Activated CD4-positive, alpha-beta T cell treated with anti-CD3 and anti-CD28 coated beads, Interleukin-2, amount 50 U/mL, for 4 hours (primary cell): ENCODE measurements around the gene RAP1GAP2.

ENCODE experiments used
- DNase-seq, 2 experiments: peaks; one replicate each; pipeline ENCODE4 v3.0.0-alpha.2; 2020

RAP1GAP2 gene

GRCh38 chr17:2950846-2951245, 154.6 kb downstream of the RAP1GAP2 start:
- DNase-seq, result no peak

DNA sequence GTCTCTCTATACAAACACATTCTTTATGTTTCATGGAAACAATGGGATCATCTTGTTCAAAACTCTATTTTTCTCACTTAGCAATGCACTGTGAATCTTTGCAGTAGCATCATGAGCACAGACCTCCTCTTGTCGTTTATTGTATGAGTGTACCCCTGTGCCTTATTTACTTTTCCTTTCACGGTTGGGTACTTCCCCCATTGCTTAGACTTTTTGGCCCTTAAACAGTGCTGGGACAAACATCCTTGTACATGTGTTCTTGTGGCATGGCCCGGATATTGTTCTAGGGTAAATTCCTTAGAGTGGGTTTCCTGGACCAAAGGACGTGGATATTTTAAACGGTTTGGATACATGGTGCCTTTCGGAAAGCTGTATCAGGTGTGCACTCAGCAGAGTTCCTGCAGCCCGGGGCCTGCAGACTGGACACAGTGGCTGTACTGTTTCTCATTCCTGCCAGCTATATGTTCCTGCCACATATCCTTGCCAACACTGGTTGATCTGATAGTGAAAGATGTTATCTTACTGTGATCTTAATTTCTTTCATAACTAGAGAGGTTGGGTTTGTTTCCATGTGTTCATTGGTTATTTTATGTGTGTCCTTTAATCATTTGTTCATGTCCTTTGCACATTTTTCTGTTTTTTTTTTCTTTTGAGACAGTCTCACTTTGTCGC, 156.1 kb downstream of the RAP1GAP2 start:
- DNase-seq, result no peak

GRCh38 chr17:2954898-2955445, 158.7 kb downstream of the RAP1GAP2 start:
- DNase-seq, result no peak

DNA sequence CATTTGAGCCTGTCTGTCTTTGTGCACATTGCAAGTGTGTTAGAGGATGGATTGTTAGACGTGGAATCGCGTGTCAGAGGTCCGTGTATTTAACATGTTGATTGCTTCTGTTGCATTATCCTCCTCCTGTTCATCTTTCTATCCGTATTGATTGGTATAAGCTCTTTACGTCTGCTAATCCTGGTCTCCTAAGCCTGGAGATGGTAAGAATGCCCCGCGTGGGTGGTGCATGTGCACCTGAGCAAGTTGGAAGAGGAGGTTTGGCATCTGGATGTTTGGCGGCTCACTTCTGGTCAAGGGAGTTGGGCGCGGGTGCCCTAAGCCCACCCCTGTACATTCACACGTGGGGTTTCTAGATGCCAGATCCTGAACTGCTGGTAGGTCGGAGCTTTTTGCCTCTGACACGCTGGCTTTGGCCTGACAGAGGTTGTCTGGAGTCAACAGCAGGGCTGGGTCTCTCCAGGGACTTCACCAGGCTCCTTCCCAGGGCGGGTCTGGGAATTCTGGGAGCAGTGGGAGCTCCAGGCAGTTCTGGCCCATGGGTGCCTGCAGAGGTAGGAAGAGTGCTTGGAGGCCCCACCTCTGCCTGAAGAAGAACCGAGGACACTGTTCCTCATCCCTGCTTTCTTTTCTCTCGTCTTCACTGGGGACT, 159.8 kb downstream of the RAP1GAP2 start:
- DNase-seq, result no peak

GRCh38 chr17:2957631-2958286, 161.5 kb downstream of the RAP1GAP2 start:
- DNase-seq, result no peak

- DNase-seq, result no peak
Measured at GRCh38 chr17:2958706-2959222, 162.5 kb downstream of the RAP1GAP2 start.

GRCh38 chr17:2959371-2960130, 163.3 kb downstream of the RAP1GAP2 start:
- DNase-seq, result no peak

- DNase-seq, result no peak
Measured at GRCh38 chr17:2961446-2961845, 165.2 kb downstream of the RAP1GAP2 start.

GRCh38 chr17:2962236-2962635, 166.0 kb downstream of the RAP1GAP2 start:
- no peak for DNase-seq

GRCh38 chr17:2962729-2963128, 166.5 kb downstream of the RAP1GAP2 start:
- no peak for DNase-seq

GRCh38 chr17:2963332-2964027, 167.2 kb downstream of the RAP1GAP2 start:
- DNase-seq, result no peak

GRCh38 chr17:2964028-2964356, 167.8 kb downstream of the RAP1GAP2 start:
- no peak for DNase-seq

- no peak for DNase-seq
Measured at GRCh38 chr17:2964370-2964769, 168.1 kb downstream of the RAP1GAP2 start.

GRCh38 chr17:2964831-2965230, 168.6 kb downstream of the RAP1GAP2 start:
- DNase-seq, result no peak

DNA sequence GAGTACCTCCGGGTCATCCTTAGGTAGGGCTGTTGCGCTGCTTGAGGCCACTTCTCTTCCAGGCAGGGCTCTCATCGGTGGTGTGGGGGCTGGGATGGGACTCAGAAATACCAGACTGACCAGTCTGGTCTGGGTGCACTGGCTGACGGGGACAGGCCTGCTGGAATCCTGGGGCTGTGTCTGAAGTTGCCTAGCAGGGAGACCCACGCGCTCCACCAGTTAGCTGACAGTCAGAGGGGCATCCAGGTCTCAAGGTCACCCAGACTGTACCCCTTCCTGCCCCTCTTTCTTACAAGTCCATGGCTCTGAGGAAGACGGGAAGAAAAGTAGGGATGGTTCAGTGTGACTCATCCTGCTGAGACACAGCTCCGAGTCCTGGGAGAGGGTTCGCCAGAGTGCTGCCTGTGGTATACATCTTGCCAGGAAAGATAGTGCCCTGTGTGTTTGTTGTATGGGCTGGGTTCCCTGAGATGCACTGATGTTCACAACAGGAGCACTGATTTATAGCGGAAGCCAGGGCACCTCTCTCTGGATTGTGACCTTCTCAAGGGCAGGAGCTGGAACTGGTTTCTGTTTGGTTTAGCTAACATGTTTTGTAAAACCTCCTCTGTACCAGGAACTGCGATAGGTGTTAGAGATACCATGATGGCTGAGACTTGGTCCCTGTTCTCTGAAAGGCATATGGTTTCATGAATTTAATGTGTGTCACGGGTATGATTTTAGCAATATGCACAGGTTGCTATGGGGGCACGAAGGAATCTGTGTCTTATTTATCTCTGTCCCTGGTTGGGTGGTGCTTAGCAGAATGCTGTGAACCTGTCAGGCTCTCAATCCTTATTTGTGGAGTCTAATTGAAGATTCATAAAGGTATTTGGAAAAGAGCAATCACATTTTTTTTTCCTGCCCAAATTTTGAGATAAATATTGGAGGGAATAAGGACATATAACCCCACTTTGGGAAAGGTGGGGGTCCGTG, 169.7 kb downstream of the RAP1GAP2 start:
- DNase-seq, result no peak

DNA sequence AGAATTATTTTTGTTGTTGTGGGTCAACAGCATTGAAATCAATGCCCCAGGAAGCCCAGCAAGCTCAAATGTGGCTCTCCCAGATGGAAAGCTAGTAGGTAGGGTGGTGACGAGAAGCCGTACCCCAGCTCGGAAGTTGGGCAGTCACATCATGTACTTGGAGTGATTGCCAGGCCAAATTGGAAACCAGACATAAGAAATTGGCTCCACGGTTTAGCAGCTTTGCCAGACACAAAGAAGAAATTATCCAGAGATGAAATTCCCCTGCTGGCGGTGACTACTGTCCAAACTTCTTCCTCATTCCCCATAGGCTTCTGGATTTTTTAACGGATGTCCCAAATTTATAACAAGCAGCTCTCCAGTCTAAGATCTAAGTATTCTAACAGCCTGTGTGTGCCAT, 171.3 kb downstream of the RAP1GAP2 start:
- DNase-seq, result no peak

DNA sequence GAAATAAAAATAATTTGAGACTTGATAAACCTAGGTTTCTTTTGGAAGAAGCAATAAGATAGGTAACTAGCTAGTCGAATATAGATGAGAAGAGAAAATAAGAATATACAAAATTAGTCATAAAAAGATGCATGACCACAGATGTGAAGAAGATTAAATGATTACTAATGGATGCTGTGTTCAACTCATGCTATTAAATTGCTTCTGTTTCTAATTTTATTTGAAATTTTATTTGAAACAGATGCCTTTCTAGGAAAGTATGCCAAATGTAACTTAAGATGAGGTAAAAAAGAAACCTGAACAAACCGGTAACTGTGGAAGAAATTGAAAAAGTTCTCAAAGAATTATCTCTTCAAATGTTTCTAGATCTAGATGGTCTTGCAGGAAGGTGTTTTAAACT, 175.6 kb downstream of the RAP1GAP2 start:
- no peak for DNase-seq

DNA sequence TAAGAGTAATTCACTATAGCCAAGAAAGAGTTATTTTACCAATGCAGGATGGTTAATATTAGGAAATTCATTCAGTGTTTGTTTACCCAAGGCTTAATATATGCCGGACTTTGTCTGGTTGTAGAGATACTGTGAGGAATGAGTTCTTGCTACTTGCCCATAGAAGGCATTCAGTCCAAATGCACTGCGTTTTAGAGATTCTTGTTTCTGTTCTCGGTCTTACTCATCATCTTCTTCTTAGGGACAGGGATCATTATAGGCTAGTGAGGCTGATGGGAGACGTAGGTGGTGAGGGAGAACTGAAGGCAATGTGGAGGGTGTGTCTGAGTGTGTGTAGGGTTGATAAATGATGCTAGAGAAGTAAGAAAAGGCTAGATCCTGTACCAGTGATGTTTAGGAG, 176.5 kb downstream of the RAP1GAP2 start:
- DNase-seq, result no peak

DNA sequence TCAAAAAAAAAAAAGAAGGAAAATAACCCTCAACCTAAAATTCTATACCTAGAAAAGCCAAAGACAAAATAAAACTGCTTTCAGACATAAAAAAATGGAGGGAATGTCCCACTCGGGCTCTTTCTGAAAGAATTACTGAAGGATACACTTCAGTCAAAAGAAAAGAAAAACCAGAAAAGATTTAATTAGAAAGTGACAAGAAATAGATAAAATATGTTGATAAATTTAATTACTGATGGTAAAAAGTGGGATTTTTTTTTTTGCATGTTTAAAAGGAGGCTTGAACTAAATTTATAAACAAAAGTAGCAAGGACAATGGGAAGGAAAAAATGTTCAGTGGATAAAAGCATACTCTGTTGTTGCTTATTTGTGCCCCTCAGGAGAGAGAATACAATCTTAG, 178.1 kb downstream of the RAP1GAP2 start:
- no peak for DNase-seq

DNA sequence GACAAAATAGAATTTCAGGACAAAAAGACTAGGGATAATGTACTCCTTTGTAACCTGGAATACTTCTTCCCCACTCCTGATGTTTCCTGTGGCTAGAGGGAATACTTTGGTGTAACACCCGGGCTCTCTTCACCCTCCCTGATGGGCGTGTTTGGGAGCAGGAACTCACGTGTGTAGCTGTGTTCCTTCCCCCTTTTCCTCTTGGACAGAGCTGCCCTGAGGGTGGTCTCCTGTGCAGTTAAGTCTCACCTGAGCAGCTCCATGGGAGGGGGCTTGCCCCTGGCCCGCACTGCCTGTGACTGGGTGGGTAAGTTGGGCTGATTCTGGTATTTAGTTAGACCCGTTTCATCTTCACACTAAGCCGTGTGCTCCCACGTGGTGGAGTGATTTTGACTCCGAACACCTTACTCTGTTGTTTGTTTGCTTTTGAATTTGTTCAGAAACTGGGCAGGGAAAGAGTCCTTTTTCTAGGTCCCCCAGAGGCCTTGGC, 179.3 kb downstream of the RAP1GAP2 start:
- DNase-seq, result no peak

DNA sequence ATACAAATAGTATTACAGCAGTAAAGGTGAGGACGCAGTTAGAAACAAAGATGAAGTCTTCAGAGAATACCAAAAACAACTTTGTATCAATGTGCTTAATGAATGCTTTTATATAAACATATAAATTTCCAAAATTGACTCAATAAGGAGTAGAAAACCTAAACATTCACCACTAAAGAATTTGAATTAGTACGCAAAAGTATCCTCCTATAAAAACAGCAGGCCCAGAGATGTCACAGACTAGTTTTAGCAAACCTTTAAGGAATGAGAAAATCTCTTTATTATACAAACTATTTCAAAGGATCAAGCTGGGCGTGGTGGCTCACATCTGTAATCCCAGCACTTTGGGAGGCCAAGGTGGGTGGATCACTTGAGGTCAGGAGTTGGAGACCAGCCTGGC, 180.9 kb downstream of the RAP1GAP2 start:
- DNase-seq, result no peak
